ENCODE measurements around the gene PHACTR1.

PHACTR1 gene

GRCh38 chr6:12716298-12716916 lies at the start of gene PHACTR1:
PHACTR1 (plus strand) TSS chr6:12716767.
- H3K4me3 ChIP-seq (ENCODE audit: low read depth, low read length) = no peak within 1 kb of the TSS
- no peak for TF ChIP-seq CTCF (IDR thresholded peaks at IDR 0.05; ENCODE audit: control insufficient read depth, extremely low read depth, insufficient read depth)
- no peak for DNase-seq (ENCODE audit: low read depth)

DNA sequence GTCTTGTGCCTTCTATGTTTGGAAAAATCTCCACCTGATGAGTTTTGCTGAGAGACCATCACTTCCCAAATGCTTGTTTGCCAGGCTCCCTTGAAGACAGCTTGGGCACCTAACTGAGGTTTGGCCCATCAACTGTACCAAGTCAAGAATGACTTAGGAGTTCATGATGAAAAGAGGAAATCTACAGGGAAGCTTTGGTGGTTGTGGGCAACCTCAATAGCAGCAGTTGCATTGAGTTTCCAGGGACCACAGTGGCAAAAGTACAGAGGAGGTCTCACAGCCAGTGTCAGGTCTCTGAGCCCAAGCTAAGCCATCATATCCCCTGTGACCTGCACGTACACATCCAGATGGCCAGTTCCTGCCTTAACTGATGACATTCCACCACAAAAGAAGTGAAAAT lies 49.7 kb upstream of the PHACTR1 start:
- no peak overlapping the region for H3K4me3 ChIP-seq (ENCODE audit: low read depth, low read length)
- TF ChIP-seq CTCF (IDR thresholded peaks at IDR 0.05; ENCODE audit: control insufficient read depth, extremely low read depth, insufficient read depth) = no peak
- no peak for DNase-seq (ENCODE audit: low read depth)

- H3K4me3 ChIP-seq (ENCODE audit: low read depth, low read length) = no peak overlapping the region
- DNase-seq (ENCODE audit: low read depth) = no peak
- no peak for TF ChIP-seq CTCF (IDR thresholded peaks at IDR 0.05; ENCODE audit: control insufficient read depth, extremely low read depth, insufficient read depth)
Observed at GRCh38 chr6:12675931-12676330, 40.6 kb upstream of the PHACTR1 start.

DNA sequence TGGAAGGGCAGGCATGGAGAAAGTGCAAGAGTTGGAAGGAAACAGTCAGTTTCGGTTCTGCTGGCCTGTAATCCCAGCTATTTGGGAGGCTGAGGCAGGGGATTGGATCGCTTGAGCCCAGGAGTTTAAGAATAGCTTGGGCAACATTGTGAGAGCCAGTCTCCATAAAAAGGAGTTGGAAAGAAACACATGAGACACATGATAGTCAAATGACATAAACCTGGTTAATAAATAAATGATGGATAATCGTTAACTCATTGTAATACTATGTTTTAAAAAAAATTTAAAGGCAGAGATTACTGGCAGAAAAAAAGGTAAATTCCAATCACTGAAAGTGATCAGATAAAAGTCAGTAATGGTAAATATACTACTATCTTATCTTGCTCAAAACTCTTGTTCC lies 37.2 kb upstream of the PHACTR1 start:
- no peak for TF ChIP-seq CTCF (IDR thresholded peaks at IDR 0.05; ENCODE audit: control insufficient read depth, extremely low read depth, insufficient read depth)
- no peak for DNase-seq (ENCODE audit: low read depth)
- no peak overlapping the region for H3K4me3 ChIP-seq (ENCODE audit: low read depth, low read length)

GRCh38 chr6:12693122-12693521 lies 23.4 kb upstream of the PHACTR1 start:
- DNase-seq (ENCODE audit: low read depth) = no peak
- H3K4me3 ChIP-seq (ENCODE audit: low read depth, low read length) = no peak overlapping the region
- no peak for TF ChIP-seq CTCF (IDR thresholded peaks at IDR 0.05; ENCODE audit: control insufficient read depth, extremely low read depth, insufficient read depth)

- TF ChIP-seq CTCF (IDR thresholded peaks at IDR 0.05; ENCODE audit: control insufficient read depth, extremely low read depth, insufficient read depth) = no peak
- H3K4me3 ChIP-seq (ENCODE audit: low read depth, low read length) = no peak overlapping the region
- DNase-seq (ENCODE audit: low read depth) = no peak
Observed at GRCh38 chr6:12698298-12698697, 18.3 kb upstream of the PHACTR1 start.

DNA sequence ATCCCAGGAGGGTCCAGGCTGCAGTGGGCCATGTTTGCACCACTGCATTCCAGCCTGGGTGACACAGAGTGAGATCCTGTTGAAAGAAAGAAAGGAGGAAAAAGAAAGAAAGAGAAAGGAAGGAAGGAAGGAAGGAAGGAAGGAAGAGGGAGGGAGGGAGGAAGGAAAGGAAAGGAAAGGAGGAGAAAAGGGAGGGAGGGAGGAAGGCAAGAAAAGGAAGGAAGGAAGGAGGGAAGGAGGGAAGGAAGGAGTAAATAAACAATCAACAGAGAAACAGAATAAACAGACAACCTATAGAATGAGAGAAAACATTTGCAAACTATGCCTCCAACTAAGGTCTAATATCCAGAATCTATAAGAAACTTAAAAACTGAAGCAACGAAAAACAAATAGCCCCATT lies 11.6 kb upstream of the PHACTR1 start:
- H3K4me3 ChIP-seq (ENCODE audit: low read depth, low read length) = no peak overlapping the region
- TF ChIP-seq CTCF (IDR thresholded peaks at IDR 0.05; ENCODE audit: control insufficient read depth, extremely low read depth, insufficient read depth) = no peak
- no peak for DNase-seq (ENCODE audit: low read depth)

Measured in LNCaP clone FGC (cell line).